ENCODE data around the gene LAMB2. TPM values are rescaled to one million over a fixed set of nuclear protein-coding genes. Genes with fewer than 3 reads are reported as not detected.

LAMB2 gene
- total RNA-seq, 2 donors from 2014 or later = 1,056 to 1,180 TPM

DNA sequence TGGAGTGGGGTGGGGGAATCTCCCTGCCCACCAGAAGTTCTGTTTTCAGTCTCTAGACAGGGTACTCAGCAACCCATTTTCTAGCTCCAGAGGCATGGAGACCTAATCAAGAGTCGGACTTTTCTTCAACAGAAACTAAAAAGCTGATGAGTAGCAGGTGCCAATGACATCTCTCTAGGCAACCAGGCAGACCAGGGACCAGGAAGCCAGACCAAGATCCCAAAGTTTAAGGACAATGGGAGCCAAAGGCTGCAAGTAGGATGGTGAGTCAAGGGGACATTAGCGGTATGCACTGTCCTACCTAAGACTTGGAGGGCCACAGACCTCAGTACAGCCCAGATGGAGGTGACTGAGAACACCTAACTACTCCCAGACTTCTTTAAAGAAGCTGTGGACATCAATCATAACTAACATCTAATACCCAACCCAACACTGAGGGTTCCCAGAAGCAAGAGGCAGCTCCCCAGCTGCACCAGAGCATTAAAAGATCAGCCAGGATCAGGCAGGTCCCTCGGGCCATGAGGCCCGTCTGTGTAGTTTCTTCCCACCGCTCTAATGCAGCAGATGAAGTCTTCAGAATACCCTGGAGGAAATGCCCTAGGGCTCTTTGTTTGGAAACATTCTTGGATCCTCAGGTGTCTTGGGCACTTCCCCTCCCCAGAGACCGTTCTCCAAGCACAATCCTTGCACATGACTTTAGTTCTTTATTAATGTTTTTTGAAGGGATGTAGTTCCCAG is 32.3 kb upstream of the LAMB2 start:
- H3K27ac ChIP-seq = peak overlapping the region; percentile 87 to 93
- DNase-seq (ENCODE audit: low spot score) = no peak
- no peaks in the 10 kb centered on the region for H3K9me3 ChIP-seq
- no peaks in the 10 kb centered on the region for H3K27me3 ChIP-seq
- H3K4me3 ChIP-seq = peak overlapping the region; percentile 73 to 100
- H3K36me3 ChIP-seq = peaks cover 12% of the 10 kb centered on the region
- peaks cover 0 to 20% of the 10 kb centered on the region in 2 donors for H3K4me1 ChIP-seq
- TF ChIP-seq, protein P1, sequence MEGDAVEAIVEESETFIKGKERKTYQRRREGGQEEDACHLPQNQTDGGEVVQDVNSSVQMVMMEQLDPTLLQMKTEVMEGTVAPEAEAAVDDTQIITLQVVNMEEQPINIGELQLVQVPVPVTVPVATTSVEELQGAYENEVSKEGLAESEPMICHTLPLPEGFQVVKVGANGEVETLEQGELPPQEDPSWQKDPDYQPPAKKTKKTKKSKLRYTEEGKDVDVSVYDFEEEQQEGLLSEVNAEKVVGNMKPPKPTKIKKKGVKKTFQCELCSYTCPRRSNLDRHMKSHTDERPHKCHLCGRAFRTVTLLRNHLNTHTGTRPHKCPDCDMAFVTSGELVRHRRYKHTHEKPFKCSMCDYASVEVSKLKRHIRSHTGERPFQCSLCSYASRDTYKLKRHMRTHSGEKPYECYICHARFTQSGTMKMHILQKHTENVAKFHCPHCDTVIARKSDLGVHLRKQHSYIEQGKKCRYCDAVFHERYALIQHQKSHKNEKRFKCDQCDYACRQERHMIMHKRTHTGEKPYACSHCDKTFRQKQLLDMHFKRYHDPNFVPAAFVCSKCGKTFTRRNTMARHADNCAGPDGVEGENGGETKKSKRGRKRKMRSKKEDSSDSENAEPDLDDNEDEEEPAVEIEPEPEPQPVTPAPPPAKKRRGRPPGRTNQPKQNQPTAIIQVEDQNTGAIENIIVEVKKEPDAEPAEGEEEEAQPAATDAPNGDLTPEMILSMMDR (IDR thresholded peaks at IDR 0.05) = no peak

DNA sequence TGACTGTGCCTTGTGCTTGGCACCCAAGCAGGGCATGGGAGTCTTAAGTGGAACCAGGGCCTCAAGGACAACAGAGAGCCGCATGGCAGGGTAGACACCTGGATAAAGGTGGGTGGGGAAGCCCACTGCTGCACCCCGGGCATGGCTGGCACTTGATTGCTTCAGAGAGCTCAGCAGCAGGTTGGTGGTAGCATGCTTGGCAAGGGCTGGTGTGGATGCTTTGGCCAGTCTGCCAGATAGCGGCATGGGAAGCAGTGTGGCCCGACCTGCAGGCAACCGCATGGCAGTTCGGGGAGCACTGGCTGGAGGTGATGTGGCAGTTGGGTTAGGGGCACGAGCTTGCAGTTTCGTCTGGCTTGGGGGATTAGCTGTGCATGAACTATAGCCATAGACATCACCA is 30.8 kb upstream of the LAMB2 start:
- no peaks in the 10 kb centered on the region for H3K9me3 ChIP-seq
- peaks cover 0 to 20% of the 10 kb centered on the region in 2 donors for H3K4me1 ChIP-seq
- H3K27me3 ChIP-seq = no peaks in the 10 kb centered on the region
- H3K4me3 ChIP-seq = no peak overlapping the region
- no peak for DNase-seq (ENCODE audit: low spot score)
- no peak overlapping the region for H3K27ac ChIP-seq
- peaks cover 12% of the 10 kb centered on the region for H3K36me3 ChIP-seq
- TF ChIP-seq, protein P1 (IDR thresholded peaks at IDR 0.05) = no peak

GRCh38 chr3:49162751-49163419 is 30.0 kb upstream of the LAMB2 start:
- peaks cover 0 to 20% of the 10 kb centered on the region in 2 donors for H3K4me1 ChIP-seq
- TF ChIP-seq, protein P1 (IDR thresholded peaks at IDR 0.05) = no peak
- H3K27me3 ChIP-seq = no peaks in the 10 kb centered on the region
- H3K27ac ChIP-seq = no peak overlapping the region
- no peak overlapping the region for H3K4me3 ChIP-seq
- peaks cover 12% of the 10 kb centered on the region for H3K36me3 ChIP-seq
- DNase-seq (ENCODE audit: low spot score) = no peak
- no peaks in the 10 kb centered on the region for H3K9me3 ChIP-seq

- Histone ChIP-seq H3K4me1 (peaks cover 0 to 20% of the 10 kb centered on the region in 2 donors), H3K9me3 (no peaks in the 10 kb centered on the region), H3K4me3 (no peak overlapping the region), H3K27ac (no peak overlapping the region), H3K27me3 (no peaks in the 10 kb centered on the region), H3K36me3 (peaks cover 12% of the 10 kb centered on the region)
- no peak for DNase-seq (ENCODE audit: low spot score)
- TF ChIP-seq, protein P1 (IDR thresholded peaks at IDR 0.05) = no peak
Measured at GRCh38 chr3:49161808-49162530, 29.1 kb upstream of the LAMB2 start.

GRCh38 chr3:49161197-49161596 is 28.3 kb upstream of the LAMB2 start:
- Histone ChIP-seq H3K27ac (no peak overlapping the region), H3K27me3 (no peaks in the 10 kb centered on the region), H3K36me3 (peaks cover 12% of the 10 kb centered on the region), H3K9me3 (no peaks in the 10 kb centered on the region), H3K4me3 (no peak overlapping the region), H3K4me1 (peaks cover 0 to 12% of the 10 kb centered on the region in 2 donors)
- no peak for DNase-seq (ENCODE audit: low spot score)
- TF ChIP-seq, protein P1 (IDR thresholded peaks at IDR 0.05) = no peak

All from right atrium auricular region (tissue), 2 donors.